HG03442 (cell line): Measurements from ENCODE around the gene EIF3CL.
"Not testable (repeated sequence)": the region's sequence is repeated elsewhere in the genome, so short reads cannot be mapped to it uniquely, and the experiment has no call there.

ENCODE experiments used
- ATAC-seq: cut with Tn5 transposase; IDR thresholded peaks from one replicate; pipeline ENCODE4 v1.9.1; 2021; ENCODE audit warnings: mild to moderate bottlenecking, moderate library complexity; ENCODE audit not compliant: unreplicated experiment

EIF3CL gene, protein sequence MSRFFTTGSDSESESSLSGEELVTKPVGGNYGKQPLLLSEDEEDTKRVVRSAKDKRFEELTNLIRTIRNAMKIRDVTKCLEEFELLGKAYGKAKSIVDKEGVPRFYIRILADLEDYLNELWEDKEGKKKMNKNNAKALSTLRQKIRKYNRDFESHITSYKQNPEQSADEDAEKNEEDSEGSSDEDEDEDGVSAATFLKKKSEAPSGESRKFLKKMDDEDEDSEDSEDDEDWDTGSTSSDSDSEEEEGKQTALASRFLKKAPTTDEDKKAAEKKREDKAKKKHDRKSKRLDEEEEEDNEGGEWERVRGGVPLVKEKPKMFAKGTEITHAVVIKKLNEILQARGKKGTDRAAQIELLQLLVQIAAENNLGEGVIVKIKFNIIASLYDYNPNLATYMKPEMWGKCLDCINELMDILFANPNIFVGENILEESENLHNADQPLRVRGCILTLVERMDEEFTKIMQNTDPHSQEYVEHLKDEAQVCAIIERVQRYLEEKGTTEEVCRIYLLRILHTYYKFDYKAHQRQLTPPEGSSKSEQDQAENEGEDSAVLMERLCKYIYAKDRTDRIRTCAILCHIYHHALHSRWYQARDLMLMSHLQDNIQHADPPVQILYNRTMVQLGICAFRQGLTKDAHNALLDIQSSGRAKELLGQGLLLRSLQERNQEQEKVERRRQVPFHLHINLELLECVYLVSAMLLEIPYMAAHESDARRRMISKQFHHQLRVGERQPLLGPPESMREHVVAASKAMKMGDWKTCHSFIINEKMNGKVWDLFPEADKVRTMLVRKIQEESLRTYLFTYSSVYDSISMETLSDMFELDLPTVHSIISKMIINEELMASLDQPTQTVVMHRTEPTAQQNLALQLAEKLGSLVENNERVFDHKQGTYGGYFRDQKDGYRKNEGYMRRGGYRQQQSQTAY

GRCh38 chr16:28403220-28404072, at the start of gene EIF3CL:
TSS of gene EIF3CL (minus strand) at chr16:28403841. CDS start at chr16:28403618, 223 bp downstream.
- peak; percentile 98 for ATAC-seq

DNA sequence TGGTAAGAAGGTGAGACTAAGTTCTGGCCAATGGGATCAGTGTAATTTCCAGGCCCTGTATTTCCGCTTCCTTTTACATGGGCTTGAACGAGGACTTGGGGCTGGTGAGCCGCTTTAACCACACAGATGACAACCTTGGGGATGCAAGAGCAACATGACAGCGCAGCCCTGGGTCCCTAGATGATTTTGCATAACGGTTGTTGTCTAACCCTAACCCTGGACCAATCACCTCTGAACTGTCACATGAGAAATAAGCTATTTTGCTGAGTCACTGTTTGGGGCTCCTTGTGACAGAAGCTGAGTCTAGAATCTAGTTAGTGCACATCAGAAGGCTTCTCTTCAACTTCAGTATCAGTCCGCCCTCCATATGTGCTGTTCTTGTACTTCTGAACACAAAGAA, 43.4 kb upstream of the EIF3CL start:
- not testable (repeated sequence) for ATAC-seq

DNA sequence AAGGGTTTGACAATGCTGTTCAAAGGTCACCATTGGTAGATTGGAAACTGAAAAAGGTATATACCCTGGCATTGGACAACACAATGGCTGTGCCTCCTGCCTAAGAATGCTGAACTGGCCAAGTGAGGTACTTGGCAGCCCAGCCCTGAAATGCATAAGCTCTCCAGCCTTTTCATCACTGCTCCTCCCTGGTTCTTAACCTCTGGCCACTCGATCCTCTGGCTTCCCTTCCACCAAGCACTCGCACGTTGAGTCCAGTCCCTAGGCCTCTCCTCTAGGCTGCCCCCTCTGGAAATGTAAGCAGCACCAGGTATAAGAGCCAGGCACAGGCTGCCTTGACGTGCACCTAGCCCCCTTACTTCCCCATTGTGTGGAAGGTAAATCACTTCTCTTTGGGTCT, 42.7 kb upstream of the EIF3CL start:
- not testable (repeated sequence) for ATAC-seq

DNA sequence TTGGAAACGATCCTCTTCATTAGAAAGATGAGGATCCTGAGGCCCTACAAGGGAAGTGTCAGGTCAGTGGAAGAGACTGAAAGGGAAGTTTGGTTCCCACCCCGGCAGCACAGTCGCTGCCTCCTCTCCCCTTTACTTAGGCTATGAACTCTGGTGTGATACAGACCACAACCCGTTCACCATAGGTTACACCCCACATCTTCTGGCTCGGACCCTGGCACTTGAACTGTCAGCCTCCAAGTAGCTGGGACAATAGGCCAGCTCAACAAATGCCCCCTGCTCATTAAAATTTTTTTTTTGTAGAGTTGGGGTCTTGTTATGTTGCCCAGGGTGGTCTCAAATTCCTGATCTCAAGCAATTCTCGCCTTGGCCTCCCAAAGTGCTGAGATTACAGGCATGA, 40.3 kb upstream of the EIF3CL start:
- not testable (repeated sequence) for ATAC-seq

DNA sequence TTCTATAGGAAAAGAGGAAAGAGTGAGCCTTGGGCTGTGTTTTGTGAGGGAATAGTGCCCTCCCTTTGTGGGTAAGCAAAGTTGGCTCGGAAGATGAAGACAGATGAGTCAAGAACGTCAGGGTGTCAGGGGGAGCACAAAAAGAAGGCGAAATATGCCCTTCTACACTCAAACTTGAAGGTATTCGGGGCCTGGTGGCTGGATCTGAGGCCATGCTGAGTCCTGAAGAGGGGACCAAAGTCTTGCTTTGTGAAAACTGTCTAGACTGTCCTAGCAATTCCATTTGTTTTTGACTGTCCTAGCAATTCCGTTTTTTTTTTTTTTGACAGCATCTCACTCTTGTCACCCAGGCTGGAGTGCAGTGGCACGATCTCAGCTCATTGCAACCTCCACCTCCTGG, 35.3 kb upstream of the EIF3CL start:
- ATAC-seq, result not testable (repeated sequence)

DNA sequence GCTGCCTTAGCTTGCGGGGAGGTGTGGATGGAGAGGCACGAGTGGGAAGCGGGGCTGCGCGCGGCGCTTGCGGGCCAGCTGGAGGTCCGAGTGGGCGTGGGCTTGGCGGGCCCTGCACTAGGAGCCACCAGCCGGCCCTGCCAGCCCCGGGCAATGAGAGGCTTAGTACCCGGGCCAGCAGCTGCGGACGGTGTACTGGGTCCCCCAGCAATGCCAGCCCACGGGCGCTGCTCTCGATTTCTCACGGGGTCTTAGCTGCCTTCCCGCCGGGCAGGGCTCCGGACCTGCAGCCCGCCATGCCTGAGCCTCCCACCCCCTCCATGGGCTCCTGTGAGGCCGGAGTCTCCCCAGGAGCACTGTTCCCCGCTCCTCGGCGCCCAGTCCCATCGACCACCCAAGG, 31.7 kb upstream of the EIF3CL start:
- not testable (repeated sequence) for ATAC-seq

DNA sequence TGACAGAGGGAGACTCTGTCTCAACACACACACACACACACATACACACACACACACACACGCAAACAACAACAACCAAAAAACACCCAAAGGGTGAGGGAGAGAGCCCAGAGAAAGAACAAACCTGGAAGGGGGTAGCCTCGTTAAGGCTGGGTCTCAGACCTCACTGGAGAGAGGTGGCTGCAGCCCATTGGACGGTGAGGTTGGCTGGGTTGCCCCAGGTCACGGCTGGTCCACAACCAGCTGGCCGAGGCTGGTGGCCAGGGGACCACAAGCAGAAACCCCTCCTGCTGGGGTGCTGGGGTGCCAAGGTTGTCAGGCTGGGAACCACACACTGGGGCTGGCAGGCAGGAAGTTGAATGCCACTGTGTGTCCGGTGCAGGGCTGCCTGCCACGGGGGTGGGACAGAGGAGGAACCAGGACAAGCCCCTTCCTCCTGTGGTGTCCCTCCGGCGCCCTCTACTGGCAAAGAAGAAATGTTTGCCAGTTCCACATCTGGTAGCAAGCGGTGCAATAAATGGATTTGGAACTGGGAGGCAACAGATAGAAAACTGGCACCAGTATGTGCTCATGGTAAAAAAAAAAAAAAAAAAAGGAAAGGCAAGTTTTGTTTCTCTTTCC, 22.5 kb upstream of the EIF3CL start:
- peak; percentile 65 for ATAC-seq

- ATAC-seq, result not testable (repeated sequence)
Measured at GRCh38 chr16:28421071-28421750, 17.6 kb upstream of the EIF3CL start.

DNA sequence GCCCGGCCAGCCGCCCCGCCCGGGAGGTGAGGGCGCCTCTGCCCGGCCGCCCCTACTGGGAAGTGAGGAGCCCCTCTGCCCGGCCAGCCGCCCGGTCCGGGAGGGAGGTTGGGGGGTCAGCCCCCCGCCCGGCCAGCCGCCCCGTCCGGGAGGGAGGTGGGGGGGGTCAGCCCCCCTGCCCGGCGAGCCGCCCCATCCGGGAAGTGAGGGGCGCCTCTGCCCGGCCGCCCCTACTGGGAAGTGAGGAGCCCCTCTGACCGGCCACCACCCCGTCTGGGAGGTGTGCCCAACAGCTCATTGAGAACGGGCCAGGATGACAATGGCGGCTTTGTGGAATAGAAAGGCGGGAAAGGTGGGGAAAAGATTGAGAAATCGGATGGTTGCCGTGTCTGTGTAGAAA, 13.4 kb upstream of the EIF3CL start:
- not testable (repeated sequence) for ATAC-seq

- not testable (repeated sequence) for ATAC-seq
Measured at GRCh38 chr16:28414530-28414929, 10.9 kb upstream of the EIF3CL start.

- not testable (repeated sequence) for ATAC-seq
Measured at GRCh38 chr16:28413585-28413984, 9.9 kb upstream of the EIF3CL start.

- not testable (repeated sequence) for ATAC-seq
Measured at GRCh38 chr16:28392054-28392453, 11.6 kb downstream of the EIF3CL start.

DNA sequence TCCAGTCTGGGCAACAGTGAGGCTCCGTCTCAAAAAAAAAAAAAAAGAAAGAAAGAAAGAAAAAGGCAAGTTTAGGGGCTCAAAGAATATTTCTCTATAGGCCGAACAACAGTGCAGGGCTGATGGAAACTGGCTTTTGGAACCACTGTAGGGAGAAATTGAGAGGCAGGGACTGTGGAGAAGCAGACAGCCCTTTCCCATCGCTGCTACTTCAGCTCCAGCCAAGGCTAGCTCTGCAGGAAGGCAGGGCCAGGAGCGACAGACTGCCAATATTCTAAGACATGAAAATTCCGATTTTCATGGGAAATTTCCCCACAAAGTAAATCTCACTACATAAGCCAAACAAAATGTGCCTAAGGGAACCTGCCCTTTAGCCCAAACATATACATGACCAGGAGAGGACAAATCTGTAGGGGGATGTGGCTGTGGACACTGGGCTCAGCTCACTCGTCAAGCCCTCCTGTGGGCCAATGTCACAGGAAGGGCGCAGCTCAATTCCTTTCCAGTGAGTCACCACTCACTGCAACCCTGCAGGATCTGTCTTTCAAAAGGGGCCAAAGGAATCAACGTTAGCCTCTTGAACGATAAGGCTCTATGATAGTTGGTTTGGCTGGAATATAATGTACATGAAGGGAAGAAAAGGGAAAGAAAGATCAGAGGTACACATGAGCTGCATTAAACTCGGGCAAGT, 21.3 kb downstream of the EIF3CL start:
- ATAC-seq, result not testable (repeated sequence)

- not testable (repeated sequence) for ATAC-seq
Measured at GRCh38 chr16:28377822-28378221, 25.8 kb downstream of the EIF3CL start.

DNA sequence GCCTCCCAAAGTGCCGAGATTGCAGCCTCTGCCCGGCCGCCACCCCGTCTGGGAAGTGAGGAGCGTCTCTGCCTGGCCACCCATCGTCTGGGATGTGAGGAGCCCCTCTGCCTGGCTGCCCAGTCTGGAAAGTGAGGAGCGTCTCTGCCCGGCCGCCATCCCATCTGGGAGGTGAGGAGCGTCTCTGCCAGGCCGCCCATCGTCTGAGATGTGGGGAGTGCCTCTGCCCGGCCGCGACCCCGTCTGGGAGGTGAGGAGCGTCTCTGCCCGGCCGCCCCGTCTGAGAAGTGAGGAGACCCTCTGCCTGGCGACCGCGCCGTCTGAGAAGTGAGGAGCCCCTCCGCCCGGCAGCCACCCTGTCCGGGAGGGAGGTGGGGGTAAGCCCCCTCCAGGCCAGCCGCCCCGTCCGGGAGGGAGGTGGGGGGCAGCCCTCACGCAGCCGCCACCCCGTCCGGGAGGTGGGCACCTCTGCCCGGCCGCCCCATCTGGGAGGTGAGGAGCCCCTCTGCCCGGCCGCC, 26.5 kb downstream of the EIF3CL start:
- ATAC-seq, result not testable (repeated sequence)

DNA sequence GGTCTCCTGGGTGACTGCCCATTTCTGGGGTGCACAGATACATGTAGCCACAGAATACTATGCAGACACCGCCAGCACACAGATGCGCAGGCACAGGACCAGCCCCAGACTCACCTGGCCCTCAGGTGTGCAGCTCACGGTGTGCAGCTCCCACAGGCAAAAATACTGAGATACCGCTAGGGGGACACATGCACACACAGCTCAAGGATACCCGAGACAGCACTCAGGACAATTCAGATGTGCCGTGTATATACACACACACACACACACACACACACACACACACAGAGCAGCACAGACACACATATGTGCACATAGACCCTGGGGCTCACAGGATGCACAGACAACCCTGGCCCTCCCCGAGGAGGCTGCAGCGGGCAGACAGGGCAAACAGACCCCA, 28.5 kb downstream of the EIF3CL start:
- not testable (repeated sequence) for ATAC-seq

GRCh38 chr16:28374281-28374680, 29.4 kb downstream of the EIF3CL start:
- not testable (repeated sequence) for ATAC-seq

GRCh38 chr16:28367926-28368325, 35.7 kb downstream of the EIF3CL start:
- not testable (repeated sequence) for ATAC-seq
